Neural progenitor cell (in vitro differentiated cells): Measurements from ENCODE around the gene CBR4. TPM values are rescaled to one million over a fixed set of nuclear protein-coding genes. Genes with fewer than 3 reads are reported as not detected.

Source experiments
- DNase-seq: peaks from one replicate; pipeline ENCODE4 v3.0.0-alpha.2; 2016; ENCODE audit warnings: low spot score
- H2AFZ ChIP-seq: fragments of 200-600 bp; sonication (generic); replicated peaks from 2 replicates; pipeline ENCODE4 v1.6.1; 2016; ENCODE audit warnings: antibody characterized with exemption
- H3F3A ChIP-seq: fragments of 200-600 bp; sonication (generic); 2 replicates; pipeline ENCODE4 v1.6.1; 2016; ENCODE audit warnings: antibody characterized with exemption, low read depth
- H3K27ac ChIP-seq: fragments of 200-600 bp; sonication (generic); 2 replicates; pipeline ENCODE4 v1.5.1; 2016; ENCODE audit warnings: mild to moderate bottlenecking
- H3K27me3 ChIP-seq: fragments of 200-600 bp; sonication (generic); 2 replicates; pipeline ENCODE4 v1.6.1; 2016; ENCODE audit warnings: mild to moderate bottlenecking, moderate library complexity
- H3K36me3 ChIP-seq: fragments of 200-600 bp; sonication (generic); 2 replicates; pipeline ENCODE4 v1.5.1; 2016
- H3K4me1 ChIP-seq: fragments of 200-600 bp; sonication (generic); 2 replicates; pipeline ENCODE4 v1.6.1; 2016; ENCODE audit warnings: mixed run types
- H3K4me2 ChIP-seq: fragments of 200-600 bp; sonication (generic); 2 replicates; pipeline ENCODE4 v1.6.1; 2016
- H3K4me3 ChIP-seq: fragments of 200-600 bp; sonication (generic); 2 replicates; pipeline ENCODE4 v1.5.1; 2016
- H3K79me2 ChIP-seq: fragments of 200-600 bp; sonication (generic); 2 replicates; pipeline ENCODE4 v1.6.1; 2016; ENCODE audit warnings: low read depth
- H3K9ac ChIP-seq: fragments of 200-600 bp; sonication (generic); 2 replicates; pipeline ENCODE4 v1.6.1; 2016
- H3K9me3 ChIP-seq: fragments of 200-600 bp; sonication (generic); 2 replicates; pipeline ENCODE4 v1.5.1; 2016; ENCODE audit warnings: low read depth
- H4K20me1 ChIP-seq: fragments of 200-600 bp; sonication (generic); 2 replicates; pipeline ENCODE4 v1.6.1; 2016; ENCODE audit warnings: low read depth
- H3K27ac Mint-ChIP-seq: 3 replicates; pipeline ENCODE4 v1.8.0; 2021; ENCODE audit warnings: mixed read lengths
- H3K27me3 Mint-ChIP-seq: 2 replicates; pipeline ENCODE4 v1.8.0; 2022; ENCODE audit warnings: low read depth, mild to moderate bottlenecking, inconsistent platforms, moderate library complexity, mixed read lengths; ENCODE audit not compliant: insufficient read depth
- H3K36me3 Mint-ChIP-seq: 3 replicates; pipeline ENCODE4 v1.8.0; 2021; ENCODE audit warnings: mixed read lengths
- H3K4me1 Mint-ChIP-seq: 3 replicates; pipeline ENCODE4 v1.8.0; 2021; ENCODE audit warnings: mixed read lengths
- H3K4me3 Mint-ChIP-seq: 3 replicates; pipeline ENCODE4 v1.8.0; 2021; ENCODE audit warnings: mild to moderate bottlenecking, moderate library complexity, mixed read lengths
- H3K9me3 Mint-ChIP-seq: 3 replicates; pipeline ENCODE4 v1.8.0; 2020; ENCODE audit warnings: mixed read lengths
- EZH2 ChIP-seq: fragments of 200-600 bp; sonication (generic); IDR thresholded peaks from 2 replicates; pipeline ENCODE4 v1.6.1; 2017; ENCODE audit warnings: antibody characterized with exemption, mild to moderate bottlenecking, moderate library complexity
- EZH2phosphoT487 ChIP-seq: fragments of 200-600 bp; sonication (generic); IDR thresholded peaks from 2 replicates; pipeline ENCODE4 v1.6.1; 2017; ENCODE audit warnings: antibody characterized with exemption
- total RNA-seq: library from RNA; depleted of rRNA; stranded (reverse); fragments of >200 nt; gene quantifications from 2 replicates; pipeline ENCODE4 v1.2.3, GENCODE V29; 2015; ENCODE audit warnings: low replicate concordance
- TF ChIP-seq, protein P1 (sequence below): fragments of 200-600 bp; sonication (generic); IDR thresholded peaks from 2 replicates; pipeline ENCODE4 v1.5.1; 2017; ENCODE audit warnings: antibody characterized with exemption, mild to moderate bottlenecking

Gene CBR4
- total RNA-seq, 1 donor from 2014 or later, result 66.4 TPM

DNA sequence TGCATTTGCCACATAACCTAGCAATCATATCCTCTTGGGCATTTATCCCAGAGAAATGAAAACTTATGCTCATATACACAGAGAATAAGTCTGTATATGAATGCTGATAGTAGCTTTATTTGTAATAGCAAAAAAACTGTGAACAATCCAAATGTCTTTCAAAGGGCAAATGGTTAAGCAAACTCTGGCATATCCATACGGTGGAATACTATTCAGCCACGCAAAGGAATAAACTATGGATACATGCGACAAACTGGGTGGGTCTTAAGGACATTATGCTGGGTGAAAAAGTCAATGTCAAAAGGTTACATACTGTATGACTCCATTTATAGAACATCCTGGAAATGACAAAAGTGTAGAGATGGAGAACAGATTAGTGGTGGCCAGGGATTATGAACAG lies 17.6 kb upstream of the CBR4 start:
- H3K27ac ChIP-seq, result no peak overlapping the region
- TF ChIP-seq EZH2phosphoT487 (no peak), EZH2 (no peak)
- TF ChIP-seq, protein P1, sequence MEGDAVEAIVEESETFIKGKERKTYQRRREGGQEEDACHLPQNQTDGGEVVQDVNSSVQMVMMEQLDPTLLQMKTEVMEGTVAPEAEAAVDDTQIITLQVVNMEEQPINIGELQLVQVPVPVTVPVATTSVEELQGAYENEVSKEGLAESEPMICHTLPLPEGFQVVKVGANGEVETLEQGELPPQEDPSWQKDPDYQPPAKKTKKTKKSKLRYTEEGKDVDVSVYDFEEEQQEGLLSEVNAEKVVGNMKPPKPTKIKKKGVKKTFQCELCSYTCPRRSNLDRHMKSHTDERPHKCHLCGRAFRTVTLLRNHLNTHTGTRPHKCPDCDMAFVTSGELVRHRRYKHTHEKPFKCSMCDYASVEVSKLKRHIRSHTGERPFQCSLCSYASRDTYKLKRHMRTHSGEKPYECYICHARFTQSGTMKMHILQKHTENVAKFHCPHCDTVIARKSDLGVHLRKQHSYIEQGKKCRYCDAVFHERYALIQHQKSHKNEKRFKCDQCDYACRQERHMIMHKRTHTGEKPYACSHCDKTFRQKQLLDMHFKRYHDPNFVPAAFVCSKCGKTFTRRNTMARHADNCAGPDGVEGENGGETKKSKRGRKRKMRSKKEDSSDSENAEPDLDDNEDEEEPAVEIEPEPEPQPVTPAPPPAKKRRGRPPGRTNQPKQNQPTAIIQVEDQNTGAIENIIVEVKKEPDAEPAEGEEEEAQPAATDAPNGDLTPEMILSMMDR, result no peak
- no peaks in the 10 kb centered on the region for H3K36me3 ChIP-seq
- H3K9me3 Mint-ChIP-seq, result peaks cover 3% of the 10 kb centered on the region
- H3K4me1 ChIP-seq, result peaks cover 8% of the 10 kb centered on the region
- no peak overlapping the region for H3K27ac Mint-ChIP-seq
- no peak overlapping the region for H2AFZ ChIP-seq
- no peak overlapping the region for H3K9ac ChIP-seq
- H4K20me1 ChIP-seq, result no peaks in the 10 kb centered on the region
- H3K4me2 ChIP-seq, result no peak overlapping the region
- no peak overlapping the region for H3K4me3 ChIP-seq
- H3K27me3 Mint-ChIP-seq, result peaks cover 2% of the 10 kb centered on the region
- H3K79me2 ChIP-seq, result no peaks in the 10 kb centered on the region
- H3K9me3 ChIP-seq, result no peaks in the 10 kb centered on the region
- no peak overlapping the region for H3K4me3 Mint-ChIP-seq
- peaks cover 9% of the 10 kb centered on the region for H3K4me1 Mint-ChIP-seq
- H3K27me3 ChIP-seq, result no peaks in the 10 kb centered on the region
- DNase-seq, result no peak
- no peaks in the 10 kb centered on the region for H3K36me3 Mint-ChIP-seq
- H3F3A ChIP-seq, result peaks cover 4% of the 10 kb centered on the region

GRCh38 chr4:169025184-169025583 lies 15.1 kb upstream of the CBR4 start:
- Histone ChIP-seq H3K9ac (no peak overlapping the region), H3K36me3 (no peaks in the 10 kb centered on the region), H4K20me1 (no peaks in the 10 kb centered on the region), H3K4me1 (peaks cover 2% of the 10 kb centered on the region), H3K79me2 (no peaks in the 10 kb centered on the region), H3K27ac (no peak overlapping the region), H3K9me3 (no peaks in the 10 kb centered on the region), H3K4me2 (no peak overlapping the region), H2AFZ (peak overlapping the region; percentile 32), H3K4me3 (no peak overlapping the region), H3K27me3 (no peaks in the 10 kb centered on the region), H3F3A (peaks cover 4% of the 10 kb centered on the region)
- no peak for DNase-seq
- Mint-ChIP-seq H3K9me3 (peaks cover 3% of the 10 kb centered on the region), H3K27ac (no peak overlapping the region), H3K36me3 (no peaks in the 10 kb centered on the region), H3K27me3 (peaks cover 4% of the 10 kb centered on the region), H3K4me1 (peaks cover 3% of the 10 kb centered on the region), H3K4me3 (no peak overlapping the region)
- TF ChIP-seq, protein P1, result no peak
- TF ChIP-seq EZH2, result no peak
- TF ChIP-seq EZH2phosphoT487, result no peak

GRCh38 chr4:169024762-169025161 lies 14.7 kb upstream of the CBR4 start:
- no peaks in the 10 kb centered on the region for H4K20me1 ChIP-seq
- no peaks in the 10 kb centered on the region for H3K36me3 ChIP-seq
- Mint-ChIP-seq H3K4me3 (no peak overlapping the region), H3K4me1 (no peaks in the 10 kb centered on the region), H3K27me3 (peaks cover 4% of the 10 kb centered on the region), H3K9me3 (peaks cover 3% of the 10 kb centered on the region), H3K36me3 (no peaks in the 10 kb centered on the region), H3K27ac (no peak overlapping the region)
- TF ChIP-seq EZH2phosphoT487 (no peak), EZH2 (no peak)
- TF ChIP-seq, protein P1, result peak; percentile 61
- no peak overlapping the region for H3K4me2 ChIP-seq
- H3K4me3 ChIP-seq, result no peak overlapping the region
- H3K9me3 ChIP-seq, result no peaks in the 10 kb centered on the region
- no peaks in the 10 kb centered on the region for H3K79me2 ChIP-seq
- peak; percentile 49 for DNase-seq
- H3F3A ChIP-seq, result peaks cover 4% of the 10 kb centered on the region
- H3K27me3 ChIP-seq, result no peaks in the 10 kb centered on the region
- no peak overlapping the region for H3K27ac ChIP-seq
- peak overlapping the region; percentile 32 for H2AFZ ChIP-seq
- no peak overlapping the region for H3K9ac ChIP-seq
- no peaks in the 10 kb centered on the region for H3K4me1 ChIP-seq
